Measurements from ENCODE around the gene ETV3. TPM values are rescaled to one million over a fixed set of nuclear protein-coding genes. Genes with fewer than 3 reads are reported as not detected.
A peak's percentile ranks its signal among the peaks of the same experiment; 100 is the strongest.

Gene ETV3
- total RNA-seq, 2 donors from 2014 or later: 9.0 to 12.0 TPM

DNA sequence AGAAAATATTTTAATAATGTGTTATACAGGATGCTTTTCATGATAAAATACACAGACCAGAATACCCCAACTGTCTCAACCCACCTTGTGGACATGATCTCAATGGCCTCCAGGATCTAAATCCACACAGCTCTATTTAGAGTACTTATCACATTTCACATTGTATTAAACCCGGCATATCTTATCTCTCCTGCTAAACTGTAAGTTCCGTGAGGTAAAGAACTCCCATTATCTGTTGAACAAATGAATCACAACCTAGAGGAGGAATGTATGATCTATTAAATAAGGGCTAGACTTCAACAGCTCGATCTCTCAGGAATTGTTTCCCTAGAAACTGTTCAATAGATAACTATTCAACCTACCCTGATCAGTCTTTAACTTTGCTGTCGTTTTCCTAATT is 6.9 kb downstream of the ETV3 start:
- peaks cover 85% of the 10 kb centered on the region for H3K36me3 ChIP-seq
- no peaks in the 10 kb centered on the region for H3K9me3 ChIP-seq
- TF ChIP-seq, protein P1, sequence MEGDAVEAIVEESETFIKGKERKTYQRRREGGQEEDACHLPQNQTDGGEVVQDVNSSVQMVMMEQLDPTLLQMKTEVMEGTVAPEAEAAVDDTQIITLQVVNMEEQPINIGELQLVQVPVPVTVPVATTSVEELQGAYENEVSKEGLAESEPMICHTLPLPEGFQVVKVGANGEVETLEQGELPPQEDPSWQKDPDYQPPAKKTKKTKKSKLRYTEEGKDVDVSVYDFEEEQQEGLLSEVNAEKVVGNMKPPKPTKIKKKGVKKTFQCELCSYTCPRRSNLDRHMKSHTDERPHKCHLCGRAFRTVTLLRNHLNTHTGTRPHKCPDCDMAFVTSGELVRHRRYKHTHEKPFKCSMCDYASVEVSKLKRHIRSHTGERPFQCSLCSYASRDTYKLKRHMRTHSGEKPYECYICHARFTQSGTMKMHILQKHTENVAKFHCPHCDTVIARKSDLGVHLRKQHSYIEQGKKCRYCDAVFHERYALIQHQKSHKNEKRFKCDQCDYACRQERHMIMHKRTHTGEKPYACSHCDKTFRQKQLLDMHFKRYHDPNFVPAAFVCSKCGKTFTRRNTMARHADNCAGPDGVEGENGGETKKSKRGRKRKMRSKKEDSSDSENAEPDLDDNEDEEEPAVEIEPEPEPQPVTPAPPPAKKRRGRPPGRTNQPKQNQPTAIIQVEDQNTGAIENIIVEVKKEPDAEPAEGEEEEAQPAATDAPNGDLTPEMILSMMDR (IDR thresholded peaks at IDR 0.05): no peak
- H3K27ac ChIP-seq: no peak overlapping the region
- no peak for DNase-seq (ENCODE audit: low spot score)
- no peak overlapping the region for H3K4me3 ChIP-seq
- no peaks in the 10 kb centered on the region for H3K27me3 ChIP-seq
- H3K4me1 ChIP-seq: peaks cover 0 to 14% of the 10 kb centered on the region in 2 donors

DNA sequence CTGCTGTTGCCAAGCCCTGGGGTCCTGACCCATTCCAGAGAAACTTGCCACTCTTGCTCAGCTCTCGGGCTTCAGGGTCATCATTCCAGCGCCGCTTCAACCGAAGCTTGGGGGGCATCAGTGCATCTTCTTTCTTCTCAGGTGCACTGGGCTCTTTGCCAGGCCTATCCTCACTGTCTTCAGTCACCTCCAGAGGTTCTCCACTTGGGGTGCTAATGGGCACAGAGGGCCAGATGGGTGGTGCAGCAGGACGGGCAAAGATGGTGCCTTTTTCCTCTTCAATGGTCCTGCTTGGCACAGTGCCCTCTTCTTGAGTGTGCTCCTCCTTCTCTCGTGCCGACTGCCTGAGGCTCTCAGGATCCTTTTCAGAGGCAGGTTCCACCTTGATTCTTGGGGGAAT is 13.3 kb downstream of the ETV3 start:
- Histone ChIP-seq H3K27me3 (no peaks in the 10 kb centered on the region), H3K36me3 (peaks cover 62% of the 10 kb centered on the region), H3K4me1 (no peaks in the 10 kb centered on the region), H3K27ac (no peak overlapping the region), H3K4me3 (no peak overlapping the region), H3K9me3 (no peaks in the 10 kb centered on the region)
- DNase-seq (ENCODE audit: low spot score): no peak
- TF ChIP-seq, protein P1 (IDR thresholded peaks at IDR 0.05): no peak

DNA sequence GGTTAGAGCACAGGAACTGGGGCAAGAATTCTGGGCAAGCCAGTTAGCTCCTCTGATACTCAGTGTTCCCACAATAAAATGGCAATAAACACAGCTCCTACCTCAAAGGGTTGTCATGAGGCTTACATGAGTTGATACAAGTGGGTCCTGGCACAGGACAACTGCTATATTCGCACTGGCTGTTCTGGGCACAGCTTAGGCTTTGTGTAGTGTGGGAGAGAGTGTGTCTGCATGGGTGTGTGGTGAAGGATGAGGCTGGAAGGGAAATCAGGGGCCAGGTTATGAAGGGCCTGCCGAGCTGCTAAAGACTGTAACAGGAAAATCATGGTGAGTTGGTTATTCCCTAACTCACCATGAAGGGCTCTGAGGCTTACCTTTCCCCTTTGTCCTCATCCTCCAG is 18.7 kb downstream of the ETV3 start:
- Histone ChIP-seq H3K4me3 (no peak overlapping the region), H3K27ac (no peak overlapping the region), H3K36me3 (peaks cover 18% of the 10 kb centered on the region), H3K27me3 (no peaks in the 10 kb centered on the region), H3K9me3 (no peaks in the 10 kb centered on the region), H3K4me1 (no peaks in the 10 kb centered on the region)
- TF ChIP-seq, protein P1 (IDR thresholded peaks at IDR 0.05): no peak
- DNase-seq (ENCODE audit: low spot score): peak; percentile 26

DNA sequence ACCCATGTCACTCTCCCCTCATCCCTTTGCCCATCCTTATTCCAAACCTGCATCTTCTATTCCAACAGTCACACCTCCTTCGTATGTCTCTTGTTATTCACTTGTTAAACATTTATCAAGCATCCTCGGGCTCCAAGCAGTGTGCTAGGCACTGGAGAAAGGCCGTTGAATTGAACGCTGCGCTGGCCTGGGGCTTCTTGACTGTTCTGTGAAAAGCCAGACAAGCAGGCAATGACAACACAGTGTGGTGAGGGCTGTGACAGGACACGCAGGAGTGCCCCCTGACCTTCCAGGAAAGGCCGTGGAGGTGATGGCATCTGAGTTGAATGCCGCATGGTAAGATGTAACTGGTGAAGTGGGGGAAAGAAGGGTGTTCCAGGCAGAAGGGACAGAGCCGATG is 19.2 kb downstream of the ETV3 start:
- H3K9me3 ChIP-seq: no peaks in the 10 kb centered on the region
- H3K4me3 ChIP-seq: no peak overlapping the region
- peaks cover 15% of the 10 kb centered on the region for H3K36me3 ChIP-seq
- no peaks in the 10 kb centered on the region for H3K4me1 ChIP-seq
- no peak overlapping the region for H3K27ac ChIP-seq
- DNase-seq (ENCODE audit: low spot score): peak; percentile 38
- H3K27me3 ChIP-seq: no peaks in the 10 kb centered on the region
- TF ChIP-seq, protein P1 (IDR thresholded peaks at IDR 0.05): no peak

DNA sequence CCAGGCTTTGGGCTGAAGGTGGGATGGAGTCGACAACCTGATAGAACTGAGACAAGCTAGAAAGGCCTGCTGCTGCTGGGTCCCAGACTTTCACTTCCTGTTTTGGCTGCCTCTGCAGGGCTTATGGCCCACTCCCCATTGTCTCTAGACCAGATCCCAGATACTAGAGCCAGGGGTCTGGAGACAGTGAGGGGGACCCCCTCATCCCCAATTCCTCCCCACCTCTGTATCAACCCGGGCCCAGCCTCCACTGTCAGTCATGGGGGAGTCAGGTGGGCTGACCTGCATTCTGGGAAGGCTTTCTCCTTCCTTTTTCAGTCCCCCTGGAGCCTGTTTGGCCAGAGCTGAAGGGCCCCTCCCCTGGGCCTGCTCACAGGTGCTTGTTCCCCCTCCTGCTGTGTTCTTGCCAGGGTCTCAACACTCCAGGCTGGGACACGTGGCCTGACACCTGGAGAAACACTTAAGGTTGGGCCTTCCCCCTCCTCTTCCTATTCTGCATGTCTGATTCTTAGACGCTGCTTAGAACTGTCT is 20.6 kb downstream of the ETV3 start:
- DNase-seq (ENCODE audit: low spot score): no peak
- H3K27ac ChIP-seq: no peak overlapping the region
- no peaks in the 10 kb centered on the region for H3K9me3 ChIP-seq
- H3K36me3 ChIP-seq: peaks cover 6% of the 10 kb centered on the region
- no peak overlapping the region for H3K4me3 ChIP-seq
- TF ChIP-seq, protein P1 (IDR thresholded peaks at IDR 0.05): no peak
- H3K27me3 ChIP-seq: no peaks in the 10 kb centered on the region
- H3K4me1 ChIP-seq: no peaks in the 10 kb centered on the region

DNA sequence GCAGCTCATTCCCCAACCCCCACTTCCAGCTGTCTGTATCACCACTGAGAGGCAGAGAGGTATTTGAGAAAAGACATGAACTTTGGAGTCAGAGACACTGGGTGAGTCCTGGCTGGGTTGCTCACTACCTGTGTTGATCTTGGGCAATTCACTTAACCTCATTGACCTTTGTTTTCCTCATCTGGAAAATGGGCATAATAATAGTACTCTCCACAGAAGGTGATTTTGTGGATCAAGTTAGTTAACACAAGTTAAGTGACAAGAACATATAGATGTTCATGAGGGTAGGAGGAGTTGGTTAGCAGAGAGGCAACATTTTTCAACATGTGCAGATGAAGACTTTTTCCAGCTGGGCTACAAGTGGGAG is 21.5 kb downstream of the ETV3 start:
- TF ChIP-seq, protein P1 (IDR thresholded peaks at IDR 0.05): no peak
- no peak for DNase-seq (ENCODE audit: low spot score)
- Histone ChIP-seq H3K36me3 (no peaks in the 10 kb centered on the region), H3K4me1 (no peaks in the 10 kb centered on the region), H3K4me3 (no peak overlapping the region), H3K27me3 (no peaks in the 10 kb centered on the region), H3K9me3 (no peaks in the 10 kb centered on the region), H3K27ac (no peak overlapping the region)

Measured in right atrium auricular region (tissue), 2 donors.